Lower lobe of right lung (tissue), 2 donors: Measurements from ENCODE around the gene ACADSB. TPM values are rescaled to one million over a fixed set of nuclear protein-coding genes. Genes with fewer than 3 reads are reported as not detected.

ENCODE experiments used
- ATAC-seq, 2 donors: fragments of 200-7000 bp; cut with Tn5 transposase; one replicate each; pipeline ENCODE4 v1.9.1; 2020 to 2022; ENCODE audit warnings: mild to moderate bottlenecking in 2 of 2, moderate library complexity in 2 of 2
- DNase-seq: peaks from one replicate; pipeline ENCODE4 v3.0.0-alpha.2; 2020
- H3K27ac ChIP-seq: fragments of 200-600 bp; one replicate; pipeline ENCODE4 v1.8.0; 2022
- H3K27me3 ChIP-seq: fragments of 200-600 bp; one replicate; pipeline ENCODE4 v1.8.0; 2022; ENCODE audit warnings: low read depth
- H3K36me3 ChIP-seq: fragments of 200-600 bp; one replicate; pipeline ENCODE4 v1.8.0; 2022; ENCODE audit warnings: mild to moderate bottlenecking
- H3K4me1 ChIP-seq: fragments of 200-600 bp; one replicate; pipeline ENCODE4 v1.8.0; 2022
- H3K4me3 ChIP-seq: fragments of 200-600 bp; one replicate; pipeline ENCODE4 v1.8.0; 2022; ENCODE audit warnings: mild to moderate bottlenecking
- H3K9me3 ChIP-seq: fragments of 200-600 bp; one replicate; pipeline ENCODE4 v1.8.0; 2022
- intact Hi-C: fragments of 100-400 bp; cut with DNase I; formaldehyde crosslinking; loops from one replicate; pipeline ENCODE4 v1.11.0; 2022
- total RNA-seq: library from RNA; stranded (reverse); fragmentation: NEBNext Ultra II Directional; extraction: Animal tissue kit (Norgen Biotek cat#: 25700); gene quantifications from one replicate; pipeline ENCODE4 v1.2.1, GENCODE V29; 2021
- TF ChIP-seq, protein P1 (sequence below): fragments of 200-600 bp; IDR thresholded peaks from one replicate; pipeline ENCODE4 v1.8.0; 2022; ENCODE audit warnings: antibody characterized with exemption, mild to moderate bottlenecking
- donor health status: DM: no; HTN: yes; CAD: no; lungs with severe emphysema.

ACADSB gene
- total RNA-seq, 1 donor from 2014 or later, result 24.0 TPM

GRCh38 chr10:123086281-123086680 lies 77.5 kb downstream of the ACADSB start:
- Histone ChIP-seq H3K36me3 (no peaks in the 10 kb centered on the region), H3K4me1 (no peaks in the 10 kb centered on the region), H3K9me3 (no peaks in the 10 kb centered on the region), H3K4me3 (no peak overlapping the region), H3K27ac (no peak overlapping the region), H3K27me3 (no peaks in the 10 kb centered on the region)
- ATAC-seq (no peak), DNase-seq (no peak)
- intact Hi-C loops, result no loop called here
- TF ChIP-seq, protein P1, sequence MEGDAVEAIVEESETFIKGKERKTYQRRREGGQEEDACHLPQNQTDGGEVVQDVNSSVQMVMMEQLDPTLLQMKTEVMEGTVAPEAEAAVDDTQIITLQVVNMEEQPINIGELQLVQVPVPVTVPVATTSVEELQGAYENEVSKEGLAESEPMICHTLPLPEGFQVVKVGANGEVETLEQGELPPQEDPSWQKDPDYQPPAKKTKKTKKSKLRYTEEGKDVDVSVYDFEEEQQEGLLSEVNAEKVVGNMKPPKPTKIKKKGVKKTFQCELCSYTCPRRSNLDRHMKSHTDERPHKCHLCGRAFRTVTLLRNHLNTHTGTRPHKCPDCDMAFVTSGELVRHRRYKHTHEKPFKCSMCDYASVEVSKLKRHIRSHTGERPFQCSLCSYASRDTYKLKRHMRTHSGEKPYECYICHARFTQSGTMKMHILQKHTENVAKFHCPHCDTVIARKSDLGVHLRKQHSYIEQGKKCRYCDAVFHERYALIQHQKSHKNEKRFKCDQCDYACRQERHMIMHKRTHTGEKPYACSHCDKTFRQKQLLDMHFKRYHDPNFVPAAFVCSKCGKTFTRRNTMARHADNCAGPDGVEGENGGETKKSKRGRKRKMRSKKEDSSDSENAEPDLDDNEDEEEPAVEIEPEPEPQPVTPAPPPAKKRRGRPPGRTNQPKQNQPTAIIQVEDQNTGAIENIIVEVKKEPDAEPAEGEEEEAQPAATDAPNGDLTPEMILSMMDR, result no peak

- TF ChIP-seq, protein P1, result no peak
- Histone ChIP-seq H3K4me3 (no peak overlapping the region), H3K27ac (no peak overlapping the region), H3K4me1 (no peaks in the 10 kb centered on the region), H3K27me3 (no peaks in the 10 kb centered on the region), H3K36me3 (no peaks in the 10 kb centered on the region), H3K9me3 (no peaks in the 10 kb centered on the region)
- ATAC-seq (no peak), DNase-seq (no peak)
- intact Hi-C loops, result no loop called here
Measured at GRCh38 chr10:123087348-123087747, 78.5 kb downstream of the ACADSB start.

DNA sequence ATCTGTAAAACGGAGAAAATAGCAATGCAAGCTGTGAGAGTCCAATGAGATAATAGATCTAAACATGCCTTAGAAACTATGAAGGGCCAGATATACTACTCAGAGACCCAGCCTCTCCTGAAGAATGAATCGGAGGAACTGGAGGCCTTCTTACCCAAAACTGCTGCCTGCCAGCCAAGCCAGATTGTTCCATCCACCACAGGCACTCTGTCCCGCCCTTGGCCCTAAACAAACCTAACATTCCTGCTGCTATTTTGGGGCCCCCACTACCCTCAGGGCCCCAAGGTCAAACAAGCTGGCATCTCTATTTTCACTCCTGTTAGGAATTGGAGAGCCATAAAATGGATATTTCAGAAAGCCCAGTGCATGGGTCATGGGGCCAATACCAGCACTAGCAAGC lies 79.0 kb downstream of the ACADSB start:
- no peaks in the 10 kb centered on the region for H3K27me3 ChIP-seq
- TF ChIP-seq, protein P1, result no peak
- H3K9me3 ChIP-seq, result no peaks in the 10 kb centered on the region
- intact Hi-C loops, result no loop called here
- no peaks in the 10 kb centered on the region for H3K4me1 ChIP-seq
- H3K27ac ChIP-seq, result no peak overlapping the region
- DNase-seq, result no peak
- ATAC-seq, result no peak
- no peaks in the 10 kb centered on the region for H3K36me3 ChIP-seq
- H3K4me3 ChIP-seq, result no peak overlapping the region

- Histone ChIP-seq H3K4me1 (no peaks in the 10 kb centered on the region), H3K4me3 (no peak overlapping the region), H3K9me3 (no peaks in the 10 kb centered on the region), H3K27me3 (no peaks in the 10 kb centered on the region), H3K36me3 (no peaks in the 10 kb centered on the region), H3K27ac (no peak overlapping the region)
- DNase-seq (no peak), ATAC-seq (no peak)
- TF ChIP-seq, protein P1, result no peak
- intact Hi-C loops, result no loop called here
Measured at GRCh38 chr10:123092635-123093414, 84.0 kb downstream of the ACADSB start.

DNA sequence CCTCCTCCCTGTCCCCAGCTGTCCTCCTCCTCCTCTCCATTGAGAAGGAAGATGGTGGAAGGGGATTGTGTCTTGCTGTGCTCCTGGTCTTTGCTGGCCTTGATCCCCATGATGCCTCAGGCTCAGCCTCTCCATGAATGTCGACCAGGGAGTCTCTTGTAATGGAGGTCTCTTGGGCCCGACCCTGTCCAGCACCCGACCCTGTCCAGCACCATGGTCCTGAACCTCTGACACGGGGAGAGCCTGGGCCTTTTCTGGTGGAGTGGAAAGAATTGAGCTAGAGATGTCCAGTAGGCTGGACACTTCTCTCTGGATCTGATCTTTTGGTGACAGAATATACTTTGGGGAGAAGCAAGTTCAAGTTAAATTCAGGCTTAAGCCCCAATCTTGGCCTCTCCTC lies 84.7 kb downstream of the ACADSB start:
- Histone ChIP-seq H3K27ac (no peak overlapping the region), H3K4me1 (no peaks in the 10 kb centered on the region), H3K27me3 (no peaks in the 10 kb centered on the region), H3K36me3 (no peaks in the 10 kb centered on the region), H3K9me3 (no peaks in the 10 kb centered on the region), H3K4me3 (no peak overlapping the region)
- DNase-seq, result no peak
- ATAC-seq, result no peak
- TF ChIP-seq, protein P1, result no peak
- intact Hi-C loops, result no loop called here
